Measurements from ENCODE around the gene GAS6.

- TF ChIP-seq CTCF (conservative IDR thresholded peaks at IDR 0.05) (no peak), EZH2 (IDR thresholded peaks at IDR 0.05; ENCODE audit: low read depth) (no peak)
These were observed 10.3 kb upstream of the GAS6 start for GRCh38 chr13:113874177-113874576.

All from PC-9 (cell line).